SKM-1 treated with dmso at 0.1 percent for 144 hours (cell line): ENCODE measurements around the gene NKX1-1.
"Not testable (repeated sequence)": the region's sequence is repeated elsewhere in the genome, so short reads cannot be mapped to it uniquely, and the experiment has no call there.

Source experiments
- DNase-seq: peaks from one replicate; lab custom pipeline; 2025; ENCODE audit not compliant: unreplicated experiment; lab: John Stamatoyannopoulos, UW

The NKX1-1 gene

DNA sequence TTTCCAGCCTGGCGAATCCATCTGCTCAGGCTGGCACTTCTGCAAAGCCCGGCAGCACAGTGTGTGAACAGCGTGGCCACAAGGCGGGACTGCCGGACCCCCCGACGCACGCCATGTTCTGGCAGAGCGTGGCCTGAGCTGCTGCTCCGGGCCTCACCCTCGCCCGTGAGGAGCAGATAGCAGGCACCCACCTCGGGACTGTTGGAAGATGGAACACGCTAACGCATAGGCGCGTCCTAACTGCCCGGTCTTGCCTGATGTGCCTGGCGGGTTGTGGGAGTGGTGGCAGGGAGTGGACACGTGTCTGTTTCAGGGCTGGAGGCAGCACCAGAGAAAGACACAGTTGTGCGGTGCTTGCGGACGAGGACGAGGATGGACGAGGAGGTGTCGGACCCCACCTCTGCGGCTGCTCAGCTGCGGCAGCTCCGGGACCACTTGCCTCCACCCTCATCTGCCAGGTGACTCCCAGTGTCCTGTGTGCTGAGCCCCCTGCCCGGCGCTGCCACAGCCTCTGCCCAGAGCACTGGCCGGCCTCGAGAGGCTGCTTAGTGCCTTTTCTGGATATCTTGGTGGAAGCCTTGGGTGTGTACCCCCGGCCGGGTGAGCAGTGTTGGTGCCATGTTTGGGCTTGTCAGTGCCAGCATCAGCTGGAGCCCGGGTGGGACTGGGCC lies 31.1 kb downstream of the NKX1-1 start:
- DNase-seq = no peak

DNA sequence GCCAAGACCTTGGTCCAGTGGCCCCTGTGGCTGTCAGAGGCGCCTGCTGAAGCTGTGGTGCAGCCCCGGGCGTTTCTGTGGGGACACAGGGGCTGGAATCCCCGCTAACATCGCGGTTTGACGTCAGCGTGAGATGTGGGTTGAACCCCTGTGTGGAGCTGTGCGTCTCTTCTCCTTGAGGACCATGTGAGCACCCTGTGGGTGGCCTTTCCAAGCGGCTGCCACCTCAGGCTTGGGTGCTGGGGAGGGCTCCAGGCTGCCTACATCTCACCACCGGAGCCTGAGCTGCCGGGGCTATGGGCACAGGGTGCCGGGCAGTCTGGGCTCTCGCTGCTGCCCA lies 31.6 kb downstream of the NKX1-1 start:
- no peak for DNase-seq

DNA sequence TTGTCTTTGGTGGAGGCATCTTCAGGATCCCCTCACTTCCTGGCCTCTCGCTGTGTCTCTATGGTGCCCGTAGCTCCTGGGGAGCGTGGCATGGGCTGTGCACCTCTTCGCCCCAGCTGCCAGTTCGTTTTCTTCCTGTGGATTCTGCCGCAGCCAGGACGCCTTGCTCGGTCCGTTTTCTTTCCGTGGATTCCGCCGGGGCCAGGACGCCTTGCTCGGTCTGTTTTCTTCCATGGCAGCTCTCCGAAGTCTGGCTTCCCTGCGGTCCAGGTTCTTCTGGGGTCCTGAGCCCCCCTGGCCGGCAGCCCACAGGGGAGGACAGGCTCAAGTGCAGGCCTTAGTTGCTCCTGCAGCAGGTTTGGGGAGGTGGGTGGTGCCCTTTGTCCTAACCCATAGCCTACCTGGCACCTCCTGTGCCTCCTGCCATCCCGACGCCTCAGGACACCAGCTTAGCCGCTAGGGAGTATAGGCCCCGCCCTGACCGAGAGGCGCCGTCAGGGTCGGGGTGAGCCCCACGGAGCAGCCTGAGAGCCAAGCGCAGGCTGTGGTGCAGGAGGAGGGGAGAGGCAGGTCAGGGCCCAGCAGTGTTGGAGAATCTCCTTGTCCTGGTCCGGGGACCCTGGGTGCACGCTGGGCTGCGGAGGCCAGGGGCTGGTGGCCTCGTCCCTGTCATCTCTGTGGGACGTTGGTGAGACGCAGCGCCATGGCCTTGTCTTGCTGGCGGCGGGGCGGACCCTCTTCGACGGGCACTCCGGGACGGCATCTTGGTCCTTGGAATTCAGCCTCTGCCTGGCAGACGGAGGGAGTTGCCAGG lies 32.1 kb downstream of the NKX1-1 start:
- no peak for DNase-seq

DNA sequence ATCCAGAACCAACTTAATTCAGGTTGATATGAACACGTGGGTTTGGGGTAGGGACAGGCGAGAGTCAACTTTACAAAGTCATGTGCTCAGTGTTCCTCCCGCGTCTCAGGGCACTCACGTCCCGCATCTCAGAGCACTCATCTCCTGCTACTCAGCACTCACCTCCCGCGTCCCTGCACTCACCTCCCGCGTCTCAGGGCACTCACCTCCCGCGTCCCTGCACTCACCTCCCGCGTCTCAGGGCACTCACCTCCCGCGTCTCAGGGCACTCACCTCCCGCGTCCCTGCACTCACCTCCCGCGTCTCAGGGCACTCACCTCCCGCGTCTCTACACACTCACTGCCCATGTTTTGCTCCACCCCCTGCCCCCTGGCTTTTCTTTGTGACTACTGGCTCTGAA lies 33.7 kb downstream of the NKX1-1 start:
- not testable (repeated sequence) for DNase-seq

DNA sequence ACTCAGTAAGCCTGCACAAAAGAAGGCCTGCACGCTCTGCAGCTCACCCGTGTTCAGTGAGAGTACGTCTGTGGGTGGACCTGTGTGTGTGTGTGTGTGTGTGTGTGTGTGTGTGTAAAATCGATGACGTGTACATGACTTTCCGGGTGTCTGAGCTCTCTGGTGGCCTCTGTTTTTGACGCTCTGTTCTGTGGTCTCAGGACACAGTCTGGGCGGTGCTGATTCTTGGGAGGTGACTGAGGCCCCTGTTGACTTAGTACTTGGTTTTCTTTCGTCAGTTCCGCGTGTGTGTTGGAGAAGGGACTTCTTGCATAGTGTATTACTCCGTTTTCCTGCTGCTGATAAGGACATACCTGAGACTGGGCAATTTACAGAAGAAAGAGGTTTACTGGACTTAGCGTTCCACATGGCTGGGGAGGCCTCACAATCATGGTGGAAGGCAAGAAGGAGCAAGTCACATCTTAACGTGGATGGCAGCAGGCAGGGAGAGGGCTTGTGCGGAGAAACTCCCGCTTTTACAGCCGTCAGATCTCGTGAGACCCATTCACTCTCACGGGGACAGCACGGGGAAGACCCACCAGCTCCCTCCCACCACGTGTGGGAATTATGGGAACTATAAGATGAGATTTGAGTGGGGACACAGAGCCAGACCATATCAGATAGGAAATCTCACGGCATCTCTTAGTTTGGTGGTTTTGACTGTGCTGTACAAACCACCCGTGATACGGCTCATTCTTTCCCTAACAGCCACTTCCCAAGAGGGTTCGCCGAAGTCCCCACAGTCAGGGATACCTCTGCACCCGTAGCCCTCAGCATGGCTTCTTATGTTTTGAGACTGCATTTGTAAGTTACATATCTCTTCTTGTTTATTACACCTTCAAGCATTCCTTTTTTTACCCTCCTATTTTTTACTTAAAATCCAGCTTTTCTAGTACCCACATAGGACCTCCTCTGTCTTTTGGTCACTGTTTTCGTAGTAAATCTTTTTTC lies 34.8 kb downstream of the NKX1-1 start:
- no peak for DNase-seq

DNA sequence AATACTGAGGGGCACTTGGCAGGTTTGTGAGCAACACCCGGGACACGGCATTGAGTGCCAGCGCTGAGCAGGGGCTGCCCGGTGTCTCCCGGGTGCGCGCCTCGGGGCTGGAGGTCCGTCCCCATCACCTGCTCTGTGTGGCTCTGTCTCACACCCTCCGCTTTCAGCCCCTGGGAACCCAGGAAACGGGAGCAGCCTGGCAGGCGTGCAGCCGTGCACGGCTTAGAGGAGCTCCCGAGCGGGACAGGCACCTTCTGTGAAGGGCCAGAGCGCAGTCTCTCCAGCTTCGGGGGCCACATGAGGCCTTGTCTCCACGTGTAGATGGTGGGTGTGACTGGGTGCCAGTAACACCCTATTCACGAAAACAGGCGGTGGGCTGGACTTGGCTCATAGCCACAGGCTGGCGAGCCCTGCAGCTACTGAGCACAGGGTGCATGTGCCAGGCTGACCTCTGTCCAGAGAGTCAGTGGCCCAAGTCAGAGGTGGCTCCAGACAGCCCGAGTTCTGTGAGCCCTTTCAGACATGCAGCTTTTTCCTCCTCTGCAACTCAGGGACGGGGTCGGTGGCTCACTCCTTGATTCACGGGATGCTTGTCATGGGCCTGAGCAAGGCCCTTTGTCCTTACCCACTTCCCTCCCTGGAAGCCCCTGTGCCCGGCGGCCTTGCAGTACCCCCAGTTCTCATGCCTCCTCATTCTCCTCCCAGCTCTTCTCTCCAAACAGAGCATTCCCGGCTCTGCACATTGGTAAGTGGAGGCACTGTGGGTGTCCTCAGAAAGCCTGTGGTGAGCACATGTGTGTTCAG lies 35.7 kb downstream of the NKX1-1 start:
- DNase-seq = no peak

DNA sequence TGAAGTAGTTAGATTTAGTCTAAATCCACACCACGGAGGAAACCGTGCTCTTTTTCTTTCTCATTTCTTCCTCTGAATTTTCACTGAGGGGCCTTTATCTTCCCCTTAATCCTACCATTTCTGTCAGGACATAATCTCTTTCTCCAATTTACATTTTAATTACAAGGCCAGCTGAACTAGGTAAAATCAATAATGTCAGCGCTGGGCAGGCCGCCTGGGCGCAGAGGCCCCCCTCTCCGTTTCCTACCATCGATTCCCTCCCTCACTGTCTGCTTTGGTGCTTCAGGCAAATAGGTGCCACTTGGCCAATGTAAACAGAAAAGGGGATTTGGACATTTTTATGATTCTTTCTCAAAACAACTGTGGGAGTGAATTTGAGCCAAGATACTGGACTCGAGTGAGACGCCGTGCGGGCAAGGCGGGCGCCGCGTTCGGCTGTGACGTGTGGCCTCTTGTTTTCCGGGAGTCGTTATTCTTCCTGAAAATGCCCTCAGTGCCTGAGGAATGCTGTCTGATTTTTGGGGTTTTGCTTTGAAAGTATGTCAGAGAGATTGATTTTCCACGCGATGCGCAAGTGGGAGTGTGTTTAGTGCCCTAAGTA lies 36.7 kb downstream of the NKX1-1 start:
- no peak for DNase-seq

DNA sequence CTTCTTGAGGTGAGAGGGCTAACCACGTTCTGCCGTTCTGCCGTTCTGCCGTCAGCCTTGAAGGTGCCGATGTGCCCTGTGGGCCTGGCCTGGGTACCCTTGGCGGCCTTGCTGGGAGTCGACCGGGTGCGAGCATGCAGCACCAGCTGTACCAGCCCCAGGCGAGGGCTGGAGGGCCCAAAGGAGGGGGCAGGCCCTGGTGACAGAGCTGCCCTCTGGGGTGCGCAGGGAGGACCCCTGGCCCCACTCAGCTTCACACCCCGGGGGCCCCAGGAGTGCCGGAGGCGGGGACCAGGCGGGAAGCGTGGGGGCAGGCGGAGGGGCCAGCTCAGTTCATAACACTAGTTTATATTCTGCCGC lies 37.2 kb downstream of the NKX1-1 start:
- no peak for DNase-seq

DNA sequence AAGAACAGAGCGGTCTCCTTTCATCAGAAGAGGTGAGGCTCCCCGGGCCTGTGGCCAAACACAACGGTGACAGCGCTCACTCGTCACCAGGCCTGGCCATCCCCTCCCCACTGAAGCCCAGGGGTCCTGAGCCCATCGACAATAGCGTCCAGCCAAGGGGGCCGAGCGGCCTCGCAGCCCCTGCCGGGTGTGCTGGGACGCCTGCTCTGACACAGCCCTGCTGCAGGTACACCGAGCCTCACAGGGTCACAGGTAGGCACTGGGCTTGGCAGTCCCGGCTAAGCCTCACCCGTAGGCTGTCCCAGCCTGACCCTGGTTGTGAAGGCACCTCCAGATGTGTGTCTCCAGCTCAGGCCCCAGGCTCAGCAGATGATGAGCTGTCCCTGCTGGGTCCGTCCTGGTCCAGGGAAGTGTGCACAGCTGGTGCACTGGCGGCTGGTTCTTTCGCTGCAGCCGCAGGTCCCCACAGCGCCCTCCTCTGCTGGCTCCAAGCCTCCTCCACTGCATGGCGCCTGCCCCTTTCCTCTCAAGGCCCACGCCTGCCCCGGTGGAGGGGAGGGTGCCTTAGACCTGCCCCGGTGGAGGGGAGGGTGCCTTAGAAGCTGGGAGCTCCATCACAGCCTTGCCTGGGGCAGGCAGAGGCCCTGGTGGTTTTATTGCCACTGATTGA lies 37.7 kb downstream of the NKX1-1 start:
- DNase-seq = no peak

DNA sequence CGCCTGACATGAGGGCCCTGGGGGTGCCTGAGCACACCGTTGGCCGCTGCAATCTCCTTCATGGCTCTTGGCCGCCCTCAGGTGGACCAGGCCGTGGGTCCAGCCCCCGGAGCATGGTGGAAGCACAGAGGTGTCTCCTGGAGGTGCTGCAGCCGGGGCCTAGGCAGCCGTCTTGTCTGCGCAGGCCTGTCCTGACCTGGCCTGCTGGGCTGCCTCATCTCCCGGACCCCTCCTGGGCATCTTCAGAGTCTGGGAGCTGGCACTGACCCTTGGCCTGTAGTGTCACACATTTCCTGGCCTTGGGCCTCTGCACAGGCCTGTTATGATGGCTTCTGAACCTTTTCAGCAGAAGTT lies 38.3 kb downstream of the NKX1-1 start:
- DNase-seq = no peak

DNA sequence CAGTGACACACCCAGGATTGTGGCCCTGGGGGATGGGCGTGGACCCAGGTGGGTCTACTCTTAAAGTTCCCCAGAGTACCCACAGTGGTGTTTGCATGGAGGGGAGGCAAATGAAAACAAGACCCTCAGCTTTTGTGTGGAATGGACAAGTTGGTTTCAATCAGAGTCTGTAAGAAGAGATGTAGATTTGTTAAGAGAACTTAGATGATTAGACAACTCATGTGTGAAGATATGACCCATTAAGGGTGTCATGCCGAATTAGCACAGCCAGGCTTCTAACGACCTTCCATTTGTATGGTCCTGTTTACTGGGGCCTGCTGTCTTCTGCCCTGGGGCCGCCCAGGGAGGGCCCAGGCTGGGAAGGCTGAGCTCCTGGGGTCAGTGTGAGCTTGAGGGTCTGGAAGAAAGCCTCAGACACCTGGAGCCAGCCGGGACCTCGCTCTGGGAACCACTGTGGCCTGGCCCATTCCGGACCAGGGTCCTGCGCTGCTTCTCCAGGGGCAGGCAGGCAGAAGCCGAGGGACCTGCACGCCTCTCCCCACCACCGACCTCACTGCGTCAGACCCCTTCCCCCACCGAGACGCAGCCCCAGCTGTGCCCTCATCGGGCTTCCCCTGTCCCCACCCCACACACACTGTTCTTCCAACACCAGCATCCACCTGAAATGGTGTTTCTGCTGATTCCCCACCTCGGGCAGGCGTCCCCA lies 38.9 kb downstream of the NKX1-1 start:
- no peak for DNase-seq

DNA sequence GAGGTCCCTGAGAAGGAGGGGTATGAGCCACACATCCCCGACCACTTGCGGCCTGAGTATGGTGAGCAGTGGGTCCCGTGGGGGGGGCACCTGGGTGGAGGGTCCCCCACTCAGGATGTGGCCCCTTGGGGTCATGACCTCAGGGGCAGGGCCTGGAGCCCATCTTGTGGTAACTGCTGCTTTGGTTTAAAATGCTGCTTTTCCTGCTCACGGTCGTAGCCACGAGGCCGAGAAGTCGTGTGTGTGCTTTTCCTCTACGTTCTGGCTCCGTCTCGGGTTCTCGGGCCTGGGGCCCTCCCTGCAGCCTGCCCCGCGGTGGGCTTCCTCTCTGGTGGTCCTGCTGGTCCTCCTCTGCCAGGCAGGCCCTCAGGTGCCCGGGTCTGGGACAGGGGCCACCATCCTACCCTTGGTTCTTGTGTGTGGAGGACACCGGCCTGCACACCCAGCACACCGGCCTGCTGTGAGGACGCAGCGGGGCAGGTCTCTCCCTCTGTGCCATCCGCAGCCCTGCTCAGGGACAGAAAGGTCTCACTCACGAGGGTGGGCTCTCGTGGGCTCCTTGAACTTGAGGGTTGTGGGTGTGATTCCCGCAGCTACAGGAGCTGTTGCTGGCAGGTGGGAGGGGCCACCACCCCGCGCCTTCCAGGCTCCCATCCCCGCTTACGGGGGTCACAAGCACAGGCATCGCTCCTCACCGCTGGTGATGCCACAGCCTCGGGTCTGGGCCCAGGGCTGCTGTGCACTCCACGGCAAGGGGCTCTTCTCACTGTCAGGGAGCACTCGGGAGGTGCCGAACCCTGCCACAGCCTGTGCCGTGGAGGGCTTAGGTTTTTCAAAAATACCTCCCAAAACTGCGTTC lies 39.6 kb downstream of the NKX1-1 start:
- DNase-seq = no peak

DNA sequence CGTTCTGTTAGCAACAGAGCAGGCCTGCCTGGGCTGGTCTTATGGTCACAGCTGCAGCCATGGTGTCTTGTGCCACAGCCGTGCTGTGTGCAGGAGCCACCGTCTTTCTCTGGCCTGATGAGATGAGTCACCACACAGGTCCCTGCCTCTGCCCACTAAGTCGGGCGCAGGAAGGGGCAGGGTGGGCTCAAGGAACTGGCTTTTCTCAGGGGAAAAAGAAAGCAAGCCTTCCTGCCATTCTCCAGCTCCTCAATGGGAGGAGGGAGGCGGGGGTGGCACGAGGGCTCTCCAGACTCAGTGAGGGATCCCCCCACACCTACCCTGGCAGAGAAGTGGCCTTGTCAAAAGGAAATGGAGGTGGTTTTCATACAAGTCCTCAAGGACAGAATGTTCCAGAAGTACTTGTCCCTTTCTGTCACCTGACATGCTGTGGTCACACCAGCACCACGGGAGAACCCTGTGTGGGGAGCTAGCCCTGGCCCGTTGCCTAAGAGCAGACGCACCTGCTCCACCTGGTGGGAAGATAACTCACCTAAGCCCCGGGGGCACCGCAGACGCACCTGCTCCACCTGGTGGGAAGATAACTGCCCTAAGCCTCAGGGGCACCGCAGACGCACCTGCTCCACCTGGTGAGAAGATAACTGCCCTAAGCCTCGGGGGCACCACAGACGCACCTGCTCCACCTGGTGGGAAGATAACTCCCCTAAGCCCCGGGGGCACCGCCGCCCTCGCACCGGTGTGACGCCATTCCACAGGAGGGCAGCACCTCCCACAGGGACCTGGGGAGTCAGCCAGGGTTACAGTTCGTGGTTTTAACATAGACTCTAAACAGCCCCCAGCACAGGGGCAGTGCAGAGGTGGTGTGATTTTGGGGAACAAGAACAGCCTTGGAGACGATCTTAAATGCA lies 40.7 kb downstream of the NKX1-1 start:
- DNase-seq = no peak

DNA sequence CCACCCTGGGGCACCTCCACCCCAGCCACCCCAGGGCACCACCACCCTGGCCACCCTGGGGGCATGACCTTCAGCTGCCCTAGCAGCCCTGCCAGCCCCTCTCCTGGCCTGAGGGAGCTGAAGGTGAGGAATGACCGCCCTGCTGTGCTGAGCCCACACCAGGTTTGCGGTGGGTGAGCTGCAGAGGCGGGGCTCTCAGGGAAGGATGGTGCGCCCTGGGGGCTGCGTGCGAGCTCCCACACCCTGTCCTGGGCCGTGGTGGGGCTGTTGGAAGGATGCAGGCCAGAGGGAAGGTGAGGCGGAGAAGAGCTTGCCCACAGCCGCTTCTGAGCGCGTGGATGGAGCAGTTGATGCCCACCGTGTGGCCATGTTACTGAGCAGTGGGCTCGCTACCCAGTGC lies 41.5 kb downstream of the NKX1-1 start:
- DNase-seq = no peak

DNA sequence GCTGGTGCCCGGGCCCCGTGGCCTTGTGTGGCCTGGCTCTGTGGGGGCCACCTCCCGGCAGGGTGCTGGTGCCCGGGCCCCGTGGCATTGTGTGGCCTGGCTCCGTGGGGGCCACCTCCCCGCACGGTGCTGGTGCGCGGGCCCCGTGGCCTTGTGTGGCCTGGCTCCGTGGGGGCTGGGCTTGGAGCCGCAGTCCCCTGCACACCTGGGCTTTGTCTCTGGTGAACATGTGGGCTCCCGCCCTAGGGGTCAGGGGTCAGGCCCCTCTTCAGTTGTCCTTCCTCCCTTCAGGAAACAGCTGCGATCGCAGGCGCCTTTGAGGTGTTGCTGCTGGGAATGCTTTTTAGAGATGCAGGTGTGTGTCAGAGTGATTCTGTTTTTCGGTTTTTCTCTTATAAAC lies 42.0 kb downstream of the NKX1-1 start:
- no peak for DNase-seq

DNA sequence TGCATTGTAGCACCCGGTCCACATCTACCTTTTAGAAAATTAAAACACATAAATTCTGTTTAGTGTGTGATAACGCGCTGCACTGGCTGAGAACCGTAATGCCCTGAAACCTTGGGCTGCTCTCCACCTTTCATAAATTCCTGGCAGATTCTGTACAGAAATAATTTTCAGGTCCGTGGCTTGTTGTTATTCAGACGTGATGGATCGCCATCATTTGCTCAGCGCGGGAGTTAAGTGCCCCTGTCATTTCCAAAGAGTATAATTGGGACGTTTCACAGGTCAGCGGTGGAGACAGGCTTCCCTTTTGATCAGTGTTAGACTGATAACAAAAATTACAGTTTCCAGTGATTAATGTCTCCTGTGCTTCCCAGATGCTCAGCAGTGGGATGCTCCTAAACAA lies 42.7 kb downstream of the NKX1-1 start:
- DNase-seq = no peak

DNA sequence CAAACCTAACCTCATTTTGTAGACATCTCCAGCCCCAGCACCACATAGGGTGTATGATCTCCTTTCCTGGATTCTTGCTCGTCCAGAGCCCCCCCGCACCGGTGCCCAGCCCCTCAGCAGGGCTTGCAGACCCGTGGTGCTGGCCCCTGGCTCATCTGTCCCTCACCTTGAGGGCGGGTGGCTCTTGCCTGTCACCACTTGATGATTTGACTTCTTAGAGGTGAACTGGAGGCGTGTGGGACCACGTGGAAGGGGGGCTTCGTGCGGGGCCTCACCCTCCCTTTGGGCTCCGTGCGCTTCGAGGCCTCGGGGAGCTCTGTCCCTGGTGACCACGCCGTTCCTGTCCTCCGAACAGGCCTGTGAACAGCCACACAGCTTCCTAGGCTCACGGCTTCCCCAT lies 43.7 kb downstream of the NKX1-1 start:
- no peak for DNase-seq
